Gastroesophageal sphincter (tissue), 4 donors: ENCODE data around the gene RCSD1. TPM values are rescaled to one million over a fixed set of nuclear protein-coding genes. Genes with fewer than 3 reads are reported as not detected.

Experiments used
- ATAC-seq: fragments of 150-250 bp; one replicate; pipeline ENCODE4 v1.9.1; 2016; ENCODE audit warnings: mild to moderate bottlenecking, moderate library complexity
- H3K27ac ChIP-seq, 4 donors: fragments of 200-600 bp; sonication (generic) in 3 of 4; 1 replicate in 3 of 4; 2 replicates in 1 of 4; pipeline ENCODE4 v1.5.1; 2016 to 2019
- H3K27me3 ChIP-seq: fragments of 200-600 bp; sonication (generic); one replicate; pipeline ENCODE4 v1.5.1; 2019
- H3K36me3 ChIP-seq, 2 donors: fragments of 200-600 bp; sonication (generic); one replicate each; pipeline ENCODE4 v1.5.1; 2019; ENCODE audit warnings: control low read depth in 1 of 2
- H3K4me1 ChIP-seq, 3 donors: fragments of 200-600 bp; sonication (generic); 1 replicate in 2 of 3; 2 replicates in 1 of 3; pipeline ENCODE4 v1.5.1; 2016 to 2019; ENCODE audit warnings: control low read depth in 2 of 3
- H3K4me3 ChIP-seq, 2 donors: fragments of 200-600 bp; sonication (generic); one replicate each; pipeline ENCODE4 v1.5.1; 2019; ENCODE audit warnings: mild to moderate bottlenecking in 1 of 2, moderate library complexity in 1 of 2
- H3K9me3 ChIP-seq, 3 donors: fragments of 200-600 bp; sonication (generic); one replicate each; pipeline ENCODE4 v1.5.1; 2017 to 2019; ENCODE audit warnings: control low read depth in 2 of 3
- EP300 ChIP-seq: sonication (generic); formaldehyde crosslinking; IDR thresholded peaks from one replicate; pipeline ENCODE4 v1.6.1; 2017; ENCODE audit warnings: antibody characterized with exemption, mild to moderate bottlenecking
- POLR2A ChIP-seq, 2 donors: fragments of 450-650 bp; IDR thresholded peaks; one replicate each; pipeline ENCODE4 v1.6.1; 2017; ENCODE audit warnings: antibody characterized with exemption in 2 of 2, mild to moderate bottlenecking in 2 of 2, moderate library complexity in 1 of 2
- POLR2AphosphoS5 ChIP-seq: sonication (generic); formaldehyde crosslinking; IDR thresholded peaks from one replicate; pipeline ENCODE4 v1.6.1; 2017; ENCODE audit warnings: antibody characterized with exemption
- WGBS, 2 donors: methylation state at CpG; one replicate each; pipeline ENCODE4 v1.1.5; 2018; ENCODE audit warnings: low coverage in 1 of 2; 5-methylcytosine and 5-hydroxymethylcytosine counted together
- total RNA-seq, 4 donors: library from RNA; depleted of rRNA; stranded (reverse); fragments of >200 nt; gene quantifications; one replicate each; pipeline ENCODE4 v1.1.0, GENCODE V29; 2016
- TF ChIP-seq, protein P1 (sequence below), 4 experiments: fragments of 200-600 bp in 2 of 4; fragments of 450-650 bp in 2 of 4; sonication (generic) in 1 of 4; IDR thresholded peaks; one replicate each; pipeline ENCODE4 v1.5.1; 2017 to 2019; ENCODE audit warnings: antibody characterized with exemption in 4 of 4, mild to moderate bottlenecking in 2 of 4, moderate library complexity in 2 of 4

Gene RCSD1
- total RNA-seq, 4 donors from 2014 or later: 14.5 to 20.6 (median 17.3) TPM

DNA sequence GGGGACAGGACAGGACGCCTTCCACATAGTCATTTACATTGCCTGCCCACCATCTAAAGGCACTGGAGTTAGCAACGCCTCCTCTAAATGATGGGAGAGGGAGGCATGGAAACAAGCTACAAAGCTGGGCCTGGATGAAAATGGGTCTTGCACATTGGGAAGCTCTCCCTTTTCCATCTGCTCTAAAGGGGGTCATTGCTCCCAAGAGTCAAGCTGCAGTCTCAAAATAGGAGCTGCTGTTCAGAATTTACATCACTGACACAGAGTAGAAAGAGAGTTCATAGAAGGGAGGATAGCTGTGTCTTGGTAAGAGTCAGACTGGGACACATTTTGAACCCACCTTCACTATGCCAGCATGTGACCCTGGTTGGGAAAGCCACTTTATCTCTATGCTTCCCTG lies 26.6 kb downstream of the RCSD1 start:
- Histone ChIP-seq H3K27ac (no peak overlapping the region), H3K27me3 (no peaks in the 10 kb centered on the region), H3K4me3 (no peak overlapping the region), H3K36me3 (no peaks in the 10 kb centered on the region), H3K4me1 (peaks cover 5 to 61% (median 7%) of the 10 kb centered on the region in 3 donors), H3K9me3 (no peaks in the 10 kb centered on the region)
- WGBS, 2 donors: 100% methylated on average over 2 of the region's 2 CpGs; no CpG with 5 or more reads in 1 of the 2 donors
- ATAC-seq: no peak
- TF ChIP-seq, protein P1, sequence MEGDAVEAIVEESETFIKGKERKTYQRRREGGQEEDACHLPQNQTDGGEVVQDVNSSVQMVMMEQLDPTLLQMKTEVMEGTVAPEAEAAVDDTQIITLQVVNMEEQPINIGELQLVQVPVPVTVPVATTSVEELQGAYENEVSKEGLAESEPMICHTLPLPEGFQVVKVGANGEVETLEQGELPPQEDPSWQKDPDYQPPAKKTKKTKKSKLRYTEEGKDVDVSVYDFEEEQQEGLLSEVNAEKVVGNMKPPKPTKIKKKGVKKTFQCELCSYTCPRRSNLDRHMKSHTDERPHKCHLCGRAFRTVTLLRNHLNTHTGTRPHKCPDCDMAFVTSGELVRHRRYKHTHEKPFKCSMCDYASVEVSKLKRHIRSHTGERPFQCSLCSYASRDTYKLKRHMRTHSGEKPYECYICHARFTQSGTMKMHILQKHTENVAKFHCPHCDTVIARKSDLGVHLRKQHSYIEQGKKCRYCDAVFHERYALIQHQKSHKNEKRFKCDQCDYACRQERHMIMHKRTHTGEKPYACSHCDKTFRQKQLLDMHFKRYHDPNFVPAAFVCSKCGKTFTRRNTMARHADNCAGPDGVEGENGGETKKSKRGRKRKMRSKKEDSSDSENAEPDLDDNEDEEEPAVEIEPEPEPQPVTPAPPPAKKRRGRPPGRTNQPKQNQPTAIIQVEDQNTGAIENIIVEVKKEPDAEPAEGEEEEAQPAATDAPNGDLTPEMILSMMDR (IDR thresholded peaks at IDR 0.05): no peak
- no peak for TF ChIP-seq POLR2A (IDR thresholded peaks at IDR 0.05)
- no peak for TF ChIP-seq POLR2AphosphoS5
- no peak for TF ChIP-seq EP300

DNA sequence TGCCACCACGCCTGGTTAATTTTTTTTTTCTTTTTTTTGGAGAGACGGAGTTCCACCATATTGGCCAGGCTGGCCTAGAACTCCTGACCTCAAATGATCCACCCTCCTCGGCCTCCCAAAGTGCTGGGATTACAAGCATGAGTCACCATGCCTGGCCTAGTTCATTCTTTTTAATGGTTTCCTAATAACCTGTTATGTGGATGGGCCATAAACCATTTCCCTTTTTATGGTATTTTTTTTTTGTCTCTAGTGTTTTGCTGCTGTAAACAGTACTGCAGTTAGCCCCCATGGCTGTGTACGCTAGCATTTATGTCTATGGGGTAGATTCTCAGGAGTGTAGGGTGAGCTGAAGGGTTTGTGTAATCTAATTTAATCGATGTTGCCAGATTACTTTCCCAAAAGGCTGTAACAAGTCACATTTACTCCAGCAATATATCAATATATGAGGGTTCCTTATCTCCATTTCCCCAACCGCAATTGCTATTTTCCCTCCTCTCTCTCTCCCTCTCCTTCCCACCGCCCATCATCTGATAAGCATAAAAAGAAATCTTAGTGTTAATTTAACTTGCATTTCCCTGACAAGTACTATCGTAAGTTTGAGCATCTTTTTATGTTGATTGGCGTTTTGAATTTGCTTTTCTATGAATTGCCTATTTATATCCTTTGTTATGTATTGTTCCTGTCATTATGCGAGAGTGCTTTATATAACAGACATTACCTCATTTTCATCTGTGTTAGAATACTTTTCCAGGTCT lies 28.7 kb downstream of the RCSD1 start:
- Histone ChIP-seq H3K4me3 (no peak overlapping the region), H3K27ac (no peak overlapping the region), H3K27me3 (no peaks in the 10 kb centered on the region), H3K36me3 (no peaks in the 10 kb centered on the region), H3K9me3 (no peaks in the 10 kb centered on the region), H3K4me1 (peaks cover 5 to 63% (median 24%) of the 10 kb centered on the region in 3 donors)
- 68 to 69% methylated on average over 6 to 10 of the region's 10 CpGs for WGBS, 2 donors
- no peak for TF ChIP-seq EP300
- no peak for TF ChIP-seq POLR2AphosphoS5
- no peak for TF ChIP-seq POLR2A (IDR thresholded peaks at IDR 0.05)
- TF ChIP-seq, protein P1 (IDR thresholded peaks at IDR 0.05): no peak
- no peak for ATAC-seq

DNA sequence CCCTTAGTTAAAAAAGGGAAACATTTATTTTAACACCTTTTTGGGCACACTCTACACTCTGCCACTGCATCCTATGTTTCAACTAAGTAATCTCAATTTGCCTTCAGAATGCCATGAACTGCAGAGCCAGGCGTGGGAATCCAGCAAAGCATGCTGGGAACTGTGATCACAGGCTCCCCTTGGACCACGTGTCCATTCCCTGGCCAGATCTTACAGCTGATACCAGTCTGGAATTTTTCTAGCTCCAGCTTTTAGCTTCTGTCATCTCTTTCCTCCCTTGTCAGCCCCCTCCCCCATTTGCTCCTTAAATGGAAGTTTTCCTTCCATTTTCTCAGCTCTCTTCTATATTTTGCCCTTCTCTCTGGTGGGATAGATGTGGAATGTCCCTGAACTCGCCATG lies 29.4 kb downstream of the RCSD1 start:
- H3K4me1 ChIP-seq: peaks cover 5 to 63% (median 28%) of the 10 kb centered on the region in 3 donors
- H3K36me3 ChIP-seq: no peaks in the 10 kb centered on the region
- no peak for ATAC-seq
- no peak overlapping the region for H3K27ac ChIP-seq
- no peak overlapping the region for H3K4me3 ChIP-seq
- H3K9me3 ChIP-seq: no peaks in the 10 kb centered on the region
- no peak for TF ChIP-seq POLR2A (IDR thresholded peaks at IDR 0.05)
- 55 to 65% methylated on average over 3 of the region's 3 CpGs for WGBS, 2 donors
- H3K27me3 ChIP-seq: no peaks in the 10 kb centered on the region

DNA sequence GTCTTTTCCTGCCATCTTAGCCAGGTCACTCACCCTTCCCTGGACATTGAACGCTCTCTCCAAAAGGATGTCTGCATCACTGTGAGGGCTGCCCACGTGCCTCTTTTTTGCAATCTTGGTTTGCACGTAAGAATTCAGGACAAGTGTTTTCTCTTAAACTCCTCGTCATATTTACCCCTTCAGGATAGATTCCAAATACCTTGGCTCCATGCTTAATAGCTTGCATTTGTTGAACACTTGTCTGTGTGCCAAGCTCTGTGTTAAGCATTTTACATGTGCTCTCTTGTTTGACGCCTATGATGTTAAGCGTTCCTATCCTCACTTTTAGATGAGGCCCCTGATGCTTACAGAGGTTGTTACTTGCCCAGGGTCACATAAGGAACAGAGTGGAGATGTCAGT lies 29.8 kb downstream of the RCSD1 start:
- no peak for ATAC-seq
- WGBS, 2 donors: 67 to 69% methylated on average over 6 of the region's 6 CpGs

DNA sequence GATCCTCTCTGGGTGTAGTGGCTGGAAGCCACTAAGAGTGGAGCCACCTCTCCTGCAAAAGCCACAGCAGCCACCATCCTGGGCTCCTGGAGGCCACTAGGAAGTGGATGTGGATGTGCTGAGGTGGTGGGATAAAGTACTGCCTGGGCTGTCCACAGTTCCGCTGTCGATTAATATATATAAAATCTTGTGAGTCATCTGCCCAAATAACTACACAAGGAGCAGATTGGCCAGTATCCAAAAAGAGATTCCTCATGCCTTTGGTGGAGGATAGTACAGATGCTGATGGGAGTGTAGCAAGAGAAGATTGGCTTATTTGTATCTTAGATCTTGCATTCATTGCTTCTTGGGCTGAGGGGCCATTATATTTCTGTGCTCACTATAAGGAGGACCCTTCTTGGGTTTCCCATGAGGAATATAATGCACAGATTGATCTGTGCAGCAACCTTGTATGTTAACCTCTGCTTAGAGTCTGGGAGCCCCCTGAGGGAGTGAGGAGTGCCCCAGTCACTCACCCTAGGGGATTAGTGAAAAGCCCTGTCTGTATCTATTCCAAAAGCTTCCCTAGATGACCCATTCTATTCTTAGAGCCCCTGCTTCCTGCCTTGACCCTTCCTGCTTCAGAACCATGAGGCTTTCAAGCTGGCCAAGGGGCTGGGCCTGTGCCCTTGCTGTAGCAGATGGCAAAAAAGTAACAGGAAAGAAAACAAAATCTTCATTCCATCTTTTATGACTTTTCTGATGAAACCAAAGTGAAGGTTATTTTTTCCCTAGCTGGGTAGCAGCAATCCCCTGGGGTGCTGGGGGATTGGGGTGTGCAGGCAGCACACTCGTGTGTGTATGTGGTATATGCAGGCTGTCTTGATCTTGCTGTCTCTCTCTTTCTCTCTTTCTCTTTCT lies 31.7 kb downstream of the RCSD1 start:
- no peak for TF ChIP-seq POLR2A (IDR thresholded peaks at IDR 0.05)
- no peak for TF ChIP-seq EP300
- Histone ChIP-seq H3K27ac (peak overlapping the region in 3 of 4 donors; percentile 50 to 63 (median 51)), H3K27me3 (no peaks in the 10 kb centered on the region), H3K4me3 (no peak overlapping the region), H3K4me1 (peaks cover 5 to 60% (median 28%) of the 10 kb centered on the region in 3 donors), H3K9me3 (no peaks in the 10 kb centered on the region), H3K36me3 (no peaks in the 10 kb centered on the region)
- 57 to 60% methylated on average over 1 of the region's 3 CpGs for WGBS, 2 donors
- ATAC-seq: peak; percentile 14

More for the DNA sequence above, 29.8 kb downstream of the RCSD1 start:
- Histone ChIP-seq H3K27me3 (no peaks in the 10 kb centered on the region), H3K27ac (no peak overlapping the region), H3K4me3 (no peak overlapping the region), H3K4me1 (peaks cover 5 to 61% (median 28%) of the 10 kb centered on the region in 3 donors), H3K36me3 (no peaks in the 10 kb centered on the region), H3K9me3 (no peaks in the 10 kb centered on the region)
- TF ChIP-seq, protein P1 (IDR thresholded peaks at IDR 0.05): no peak
- TF ChIP-seq POLR2AphosphoS5: no peak
- no peak for TF ChIP-seq EP300
